Prostate gland (tissue), 2 donors: ENCODE data around the gene GMDS.

Source experiments
- POLR2A ChIP-seq: fragments of 450-650 bp; IDR thresholded peaks from one replicate; pipeline ENCODE4 v1.6.1; 2016; ENCODE audit warnings: antibody characterized with exemption, mild to moderate bottlenecking
- TF ChIP-seq, protein P1 (sequence below), 4 experiments: fragments of 200-600 bp in 2 of 4; fragments of 450-650 bp in 2 of 4; sonication (generic) in 2 of 4; IDR thresholded peaks; 1 replicate in 3 of 4; 2 replicates in 1 of 4; pipeline ENCODE4 v1.5.1; 2016 to 2019; ENCODE audit warnings: antibody characterized with exemption in 4 of 4, mild to moderate bottlenecking in 2 of 4, moderate library complexity in 2 of 4

DNA sequence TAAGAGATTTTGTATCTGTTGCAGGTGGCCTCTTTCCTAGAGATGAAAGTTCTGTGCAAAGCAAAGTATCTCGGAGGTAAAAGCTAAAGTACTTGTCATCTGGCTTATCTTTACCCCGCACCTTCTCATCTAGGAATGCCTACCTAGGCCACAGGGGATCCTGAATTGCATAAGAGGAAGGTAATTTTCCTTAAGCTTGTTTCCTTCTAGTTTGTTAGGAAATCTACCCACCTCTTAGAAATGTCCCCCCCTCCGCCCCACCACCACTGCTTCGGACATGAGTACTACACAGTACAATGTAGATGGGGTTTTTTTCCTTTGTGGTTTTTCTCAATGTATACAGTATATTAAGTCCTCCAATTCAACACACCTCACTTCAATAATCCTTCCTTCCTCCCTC is 614.2 kb downstream of the GMDS start:
- TF ChIP-seq, protein P1, sequence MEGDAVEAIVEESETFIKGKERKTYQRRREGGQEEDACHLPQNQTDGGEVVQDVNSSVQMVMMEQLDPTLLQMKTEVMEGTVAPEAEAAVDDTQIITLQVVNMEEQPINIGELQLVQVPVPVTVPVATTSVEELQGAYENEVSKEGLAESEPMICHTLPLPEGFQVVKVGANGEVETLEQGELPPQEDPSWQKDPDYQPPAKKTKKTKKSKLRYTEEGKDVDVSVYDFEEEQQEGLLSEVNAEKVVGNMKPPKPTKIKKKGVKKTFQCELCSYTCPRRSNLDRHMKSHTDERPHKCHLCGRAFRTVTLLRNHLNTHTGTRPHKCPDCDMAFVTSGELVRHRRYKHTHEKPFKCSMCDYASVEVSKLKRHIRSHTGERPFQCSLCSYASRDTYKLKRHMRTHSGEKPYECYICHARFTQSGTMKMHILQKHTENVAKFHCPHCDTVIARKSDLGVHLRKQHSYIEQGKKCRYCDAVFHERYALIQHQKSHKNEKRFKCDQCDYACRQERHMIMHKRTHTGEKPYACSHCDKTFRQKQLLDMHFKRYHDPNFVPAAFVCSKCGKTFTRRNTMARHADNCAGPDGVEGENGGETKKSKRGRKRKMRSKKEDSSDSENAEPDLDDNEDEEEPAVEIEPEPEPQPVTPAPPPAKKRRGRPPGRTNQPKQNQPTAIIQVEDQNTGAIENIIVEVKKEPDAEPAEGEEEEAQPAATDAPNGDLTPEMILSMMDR (IDR thresholded peaks at IDR 0.05): no peak
- TF ChIP-seq POLR2A: no peak
